ENCODE data around the gene MSLN. TPM values are rescaled to one million over a fixed set of nuclear protein-coding genes. Genes with fewer than 3 reads are reported as not detected.

The MSLN gene
- total RNA-seq, 6 donors from 2014 or later: 47.8 to 275 (median 121) TPM

GRCh38 chr16:802914-803753, 42.6 kb downstream of the MSLN start:
- ATAC-seq (ENCODE audit: low FRiP score in 2 of 2): no peak
- Histone ChIP-seq H3K27me3 (peaks cover 0 to 27% (median 11%) of the 10 kb centered on the region in 4 donors), H3K9me3 (no peaks in the 10 kb centered on the region)

GRCh38 chr16:803754-804080, 43.2 kb downstream of the MSLN start:
- Histone ChIP-seq H3K9me3 (no peaks in the 10 kb centered on the region), H3K4me3 (no peak overlapping the region), H3K27ac (no peak overlapping the region), H3K36me3 (no peaks in the 10 kb centered on the region), H3K27me3 (peaks cover 0 to 27% (median 11%) of the 10 kb centered on the region in 4 donors), H3K4me1 (peaks cover 6 to 32% (median 8%) of the 10 kb centered on the region in 4 donors)
- ATAC-seq (ENCODE audit: low FRiP score in 2 of 2) (no peak), DNase-seq (no peak)
- WGBS, 2 donors: 39 to 41% methylated on average over 7 to 8 of the region's 8 CpGs
- no peak for TF ChIP-seq EP300 (IDR thresholded peaks at IDR 0.05)
- TF ChIP-seq POLR2A (IDR thresholded peaks at IDR 0.05): no peak
- TF ChIP-seq POLR2AphosphoS5 (IDR thresholded peaks at IDR 0.05): no peak
- no peak for TF ChIP-seq CTCF (IDR thresholded peaks at IDR 0.05)

More at GRCh38 chr16:802914-803753, 42.6 kb downstream of the MSLN start:
- Histone ChIP-seq H3K4me1 (peaks cover 2 to 26% (median 4%) of the 10 kb centered on the region in 4 donors), H3K27ac (no peak overlapping the region), H3K4me3 (no peak overlapping the region), H3K36me3 (no peaks in the 10 kb centered on the region)
- 71 to 76% methylated on average over 16 to 33 of the region's 33 CpGs for WGBS, 2 donors
- TF ChIP-seq POLR2A (IDR thresholded peaks at IDR 0.05): no peak
- no peak for TF ChIP-seq POLR2AphosphoS5 (IDR thresholded peaks at IDR 0.05)
- TF ChIP-seq CTCF (IDR thresholded peaks at IDR 0.05): no peak
- TF ChIP-seq EP300 (IDR thresholded peaks at IDR 0.05): no peak
- DNase-seq: peak in 1 of 2 donors; percentile 77

GRCh38 chr16:804193-805048, 43.9 kb downstream of the MSLN start:
- Histone ChIP-seq H3K27me3 (peaks cover 0 to 25% (median 11%) of the 10 kb centered on the region in 4 donors), H3K27ac (no peak overlapping the region), H3K4me1 (peaks cover 6 to 33% (median 8%) of the 10 kb centered on the region in 4 donors), H3K9me3 (no peaks in the 10 kb centered on the region), H3K36me3 (no peaks in the 10 kb centered on the region), H3K4me3 (no peak overlapping the region)
- DNase-seq (peak in 1 of 2 donors; percentile 56), ATAC-seq (ENCODE audit: low FRiP score in 2 of 2) (no peak)
- WGBS, 2 donors: 44 to 70% methylated on average over 22 to 33 of the region's 33 CpGs
- TF ChIP-seq POLR2A (IDR thresholded peaks at IDR 0.05): no peak
- no peak for TF ChIP-seq CTCF (IDR thresholded peaks at IDR 0.05)

- ATAC-seq (ENCODE audit: low FRiP score in 2 of 2) (no peak), DNase-seq (peak in 1 of 2 donors; percentile 71)
- H3K36me3 ChIP-seq: no peaks in the 10 kb centered on the region
- TF ChIP-seq CTCF (IDR thresholded peaks at IDR 0.05) (no peak), POLR2AphosphoS5 (IDR thresholded peaks at IDR 0.05) (no peak), POLR2A (IDR thresholded peaks at IDR 0.05) (no peak), EP300 (IDR thresholded peaks at IDR 0.05) (no peak)
- WGBS, 2 donors: 72 to 95% methylated on average over 8 to 10 of the region's 17 CpGs
- peaks cover 6 to 28% (median 8%) of the 10 kb centered on the region in 4 donors for H3K4me1 ChIP-seq
- H3K27me3 ChIP-seq: peaks cover 0 to 15% (median 6%) of the 10 kb centered on the region in 4 donors
- H3K27ac ChIP-seq: no peak overlapping the region
- no peaks in the 10 kb centered on the region for H3K9me3 ChIP-seq
- no peak overlapping the region for H3K4me3 ChIP-seq
Observed at GRCh38 chr16:805474-805873, 44.9 kb downstream of the MSLN start.

Data from upper lobe of left lung (tissue), 6 donors.